ENCODE measurements around the gene TNIK. TPM values are rescaled to one million over a fixed set of nuclear protein-coding genes. Genes with fewer than 3 reads are reported as not detected.
"Not testable (repeated sequence)": the region's sequence is repeated elsewhere in the genome, so short reads cannot be mapped to it uniquely, and the experiment has no call there.

TNIK gene
- total RNA-seq, 2 donors from 2014 or later, result 9.0 to 11.6 TPM

DNA sequence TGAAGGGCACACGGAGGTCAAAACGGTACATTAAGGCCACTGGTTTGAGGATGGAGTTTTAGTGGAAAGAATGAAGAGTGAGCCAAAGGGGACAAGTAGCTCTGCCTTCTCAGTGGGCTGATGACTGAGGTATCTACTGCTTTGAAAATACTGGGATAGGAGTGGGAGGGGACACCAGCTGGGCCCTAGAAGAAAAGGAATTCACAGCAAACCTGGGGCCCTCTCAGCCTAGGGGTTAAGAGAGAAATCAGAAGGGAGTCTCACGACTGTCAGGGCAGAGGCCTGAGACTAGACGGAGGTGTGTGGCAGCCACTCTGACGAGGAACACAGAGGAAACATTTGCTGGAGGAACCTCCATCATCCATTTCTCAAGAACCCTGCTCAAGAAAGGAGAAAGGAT lies 75.1 kb downstream of the TNIK start:
- no peaks in the 10 kb centered on the region for H3K9me3 ChIP-seq
- no peak overlapping the region for H3K4me3 ChIP-seq
- no peaks in the 10 kb centered on the region for H3K27me3 ChIP-seq
- no peaks in the 10 kb centered on the region for H3K36me3 ChIP-seq
- H3K4me1 ChIP-seq, result no peaks in the 10 kb centered on the region
- DNase-seq (ENCODE audit: low spot score), result no peak
- H3K27ac ChIP-seq, result no peak overlapping the region
- TF ChIP-seq CTCF (IDR thresholded peaks at IDR 0.05), result no peak

DNA sequence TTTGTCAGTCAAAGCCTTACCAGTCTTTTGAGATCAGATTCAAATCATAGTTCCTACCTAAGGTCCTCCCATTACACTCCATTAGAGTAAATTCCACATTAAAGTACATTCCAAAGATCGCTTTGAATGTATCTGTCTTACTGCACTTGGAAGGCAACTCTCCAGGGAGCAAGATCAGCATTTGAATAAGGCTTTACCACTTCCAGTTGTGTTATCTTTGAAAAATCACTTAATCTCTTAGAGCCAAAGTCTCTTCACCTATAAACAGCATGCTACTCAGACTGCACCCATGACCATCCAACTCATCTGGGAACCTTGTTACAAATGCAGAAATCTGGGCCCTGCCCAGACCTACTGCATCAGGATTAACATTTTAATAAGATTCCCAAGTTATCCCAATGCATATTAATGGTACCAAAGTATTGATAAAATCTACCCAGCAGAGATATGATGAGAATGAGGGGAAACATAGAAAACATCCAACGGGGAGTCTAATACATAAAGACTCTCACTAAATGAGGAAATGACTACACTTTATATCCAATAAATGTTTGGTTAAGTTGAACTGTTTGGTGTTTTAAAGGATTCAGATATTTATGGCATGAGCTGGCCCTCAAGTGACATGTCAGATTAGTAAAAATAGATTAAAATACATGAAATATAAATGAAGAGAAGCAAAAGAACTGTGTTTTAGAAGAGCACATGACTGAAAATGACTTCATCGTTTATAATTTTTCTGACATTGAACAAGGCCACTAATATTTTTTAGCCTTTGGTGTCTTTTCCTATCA lies 75.9 kb downstream of the TNIK start:
- no peaks in the 10 kb centered on the region for H3K9me3 ChIP-seq
- no peak for DNase-seq (ENCODE audit: low spot score)
- H3K27ac ChIP-seq, result no peak overlapping the region
- no peaks in the 10 kb centered on the region for H3K27me3 ChIP-seq
- no peaks in the 10 kb centered on the region for H3K4me1 ChIP-seq
- no peak for TF ChIP-seq CTCF (IDR thresholded peaks at IDR 0.05)
- H3K36me3 ChIP-seq, result no peaks in the 10 kb centered on the region
- no peak overlapping the region for H3K4me3 ChIP-seq

GRCh38 chr3:171383206-171384018 lies 76.8 kb downstream of the TNIK start:
- H3K4me1 ChIP-seq, result no peaks in the 10 kb centered on the region

GRCh38 chr3:171382347-171382746 lies 77.9 kb downstream of the TNIK start:
- not testable (repeated sequence) for H3K27ac ChIP-seq; H3K4me3 ChIP-seq; DNase-seq (ENCODE audit: low spot score); H3K4me1 ChIP-seq; H3K36me3 ChIP-seq; H3K27me3 ChIP-seq; H3K9me3 ChIP-seq

More at GRCh38 chr3:171383206-171384018, 76.8 kb downstream of the TNIK start:
- no peak overlapping the region for H3K27ac ChIP-seq
- no peaks in the 10 kb centered on the region for H3K9me3 ChIP-seq
- DNase-seq (ENCODE audit: low spot score), result no peak
- TF ChIP-seq CTCF (IDR thresholded peaks at IDR 0.05), result no peak
- H3K27me3 ChIP-seq, result no peaks in the 10 kb centered on the region
- no peak overlapping the region for H3K4me3 ChIP-seq
- no peaks in the 10 kb centered on the region for H3K36me3 ChIP-seq

- Histone ChIP-seq H3K36me3 (no peaks in the 10 kb centered on the region), H3K27me3 (no peaks in the 10 kb centered on the region), H3K27ac (no peak overlapping the region), H3K4me1 (peaks cover 0 to 4% of the 10 kb centered on the region in 2 donors), H3K4me3 (no peak overlapping the region), H3K9me3 (no peaks in the 10 kb centered on the region)
- DNase-seq (ENCODE audit: low spot score), result no peak
- no peak for TF ChIP-seq CTCF (IDR thresholded peaks at IDR 0.05)
Measured at GRCh38 chr3:171380711-171381425, 79.3 kb downstream of the TNIK start.

All from right atrium auricular region (tissue), 2 donors.